ENCODE data around the gene NDNF.

DNA sequence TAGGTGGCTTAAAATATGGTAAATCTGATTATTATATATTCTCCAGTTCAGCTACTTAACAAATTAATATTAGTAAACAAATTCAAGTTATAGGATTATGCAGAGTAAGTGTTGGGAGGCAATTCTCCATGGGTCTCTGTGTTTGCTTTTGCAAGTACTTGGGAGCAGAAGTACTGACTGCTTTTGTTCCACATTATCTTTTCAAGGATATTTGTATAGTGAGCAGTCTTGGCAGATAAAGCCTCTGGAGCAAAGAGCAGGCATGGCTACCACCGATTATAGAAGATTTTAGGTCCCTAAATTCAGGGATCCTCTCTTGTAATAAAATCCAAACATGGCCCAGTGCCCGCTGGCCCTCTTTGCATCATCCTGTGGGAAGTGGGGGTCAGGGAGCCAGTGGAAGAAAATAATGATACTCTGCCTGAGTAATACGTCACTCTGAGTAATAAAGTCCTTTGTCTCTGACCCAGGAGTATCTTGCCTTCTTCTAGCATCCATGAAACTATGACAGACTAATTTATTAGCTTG lies 23.2 kb downstream of the NDNF start:
- TF ChIP-seq, protein P1, sequence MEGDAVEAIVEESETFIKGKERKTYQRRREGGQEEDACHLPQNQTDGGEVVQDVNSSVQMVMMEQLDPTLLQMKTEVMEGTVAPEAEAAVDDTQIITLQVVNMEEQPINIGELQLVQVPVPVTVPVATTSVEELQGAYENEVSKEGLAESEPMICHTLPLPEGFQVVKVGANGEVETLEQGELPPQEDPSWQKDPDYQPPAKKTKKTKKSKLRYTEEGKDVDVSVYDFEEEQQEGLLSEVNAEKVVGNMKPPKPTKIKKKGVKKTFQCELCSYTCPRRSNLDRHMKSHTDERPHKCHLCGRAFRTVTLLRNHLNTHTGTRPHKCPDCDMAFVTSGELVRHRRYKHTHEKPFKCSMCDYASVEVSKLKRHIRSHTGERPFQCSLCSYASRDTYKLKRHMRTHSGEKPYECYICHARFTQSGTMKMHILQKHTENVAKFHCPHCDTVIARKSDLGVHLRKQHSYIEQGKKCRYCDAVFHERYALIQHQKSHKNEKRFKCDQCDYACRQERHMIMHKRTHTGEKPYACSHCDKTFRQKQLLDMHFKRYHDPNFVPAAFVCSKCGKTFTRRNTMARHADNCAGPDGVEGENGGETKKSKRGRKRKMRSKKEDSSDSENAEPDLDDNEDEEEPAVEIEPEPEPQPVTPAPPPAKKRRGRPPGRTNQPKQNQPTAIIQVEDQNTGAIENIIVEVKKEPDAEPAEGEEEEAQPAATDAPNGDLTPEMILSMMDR (conservative IDR thresholded peaks at IDR 0.05; ENCODE audit: low read length), result no peak
- no peak for TF ChIP-seq EZH2phosphoT487 (IDR thresholded peaks at IDR 0.05; ENCODE audit: borderline replicate concordance)

All from Loucy (cell line).